Measurements from ENCODE around the gene PRAMEF10. TPM values are rescaled to one million over a fixed set of nuclear protein-coding genes. Genes with fewer than 3 reads are reported as not detected.
"Not testable (repeated sequence)": the region's sequence is repeated elsewhere in the genome, so short reads cannot be mapped to it uniquely, and the experiment has no call there.

PRAMEF10 gene, protein sequence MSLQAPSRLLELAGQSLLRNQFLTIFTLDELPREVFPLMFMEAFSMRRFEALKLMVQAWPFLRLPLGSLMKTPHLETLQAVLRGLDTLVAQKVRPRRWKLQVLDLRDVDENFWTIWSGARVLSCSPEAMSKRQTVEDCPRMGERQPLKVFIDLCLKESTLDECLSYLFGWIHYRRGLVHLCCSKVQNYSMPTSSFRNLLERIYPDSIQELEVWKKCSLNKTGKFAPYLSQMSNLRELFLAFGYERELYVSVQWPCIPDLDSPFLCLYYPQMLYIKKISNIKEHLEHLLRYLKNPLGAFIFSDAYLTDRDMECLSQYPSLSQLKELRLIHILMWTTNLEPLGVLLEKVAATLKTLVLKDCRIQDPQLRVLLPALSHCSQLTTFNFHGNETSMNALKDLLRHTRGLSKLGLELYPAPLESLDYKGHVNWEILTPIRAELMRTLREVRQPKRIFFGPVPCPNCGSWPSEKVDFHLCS
- polyA plus RNA-seq (2012; ENCODE audit: insufficient read depth, insufficient read length), result not detected

- not testable (repeated sequence) for DNase-seq (ENCODE audit: low read depth, low spot score); H3K4me3 ChIP-seq (ENCODE audit: low read length)
These were observed at the start of gene PRAMEF10 for GRCh38 chr1:12898170-12898569. PRAMEF10 (minus strand) TSS chr1:12898270; CDS start chr1:12895847, 2,423 bp downstream.

DNA sequence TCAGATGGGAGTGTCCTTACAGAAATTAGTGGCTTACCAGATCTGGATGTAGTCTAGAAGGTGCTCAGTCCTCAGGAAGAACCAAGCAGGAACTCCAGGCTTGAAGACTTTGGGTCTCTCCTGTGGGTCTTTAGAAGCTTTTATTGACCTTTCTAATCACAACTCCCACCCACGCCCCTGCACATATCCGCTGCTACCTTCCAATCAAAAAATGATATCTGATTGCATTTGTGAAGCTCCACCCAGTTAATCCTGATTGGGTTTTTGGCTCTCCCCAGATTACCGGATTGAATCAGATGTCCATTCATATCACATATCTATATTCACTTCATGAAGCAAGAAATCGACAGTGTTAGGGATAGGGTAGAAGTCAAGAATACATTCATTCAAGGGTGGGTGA, 49.4 kb upstream of the PRAMEF10 start, which contains the start of gene PRAMEF6:
TSS of gene PRAMEF6 (minus strand) at position 101 of the 400 bp plus-strand sequence. CDS start 5,062 bp downstream, outside the sequence.
- H3K4me3 ChIP-seq (ENCODE audit: low read length); DNase-seq (ENCODE audit: low read depth, low spot score): not testable (repeated sequence)

DNA sequence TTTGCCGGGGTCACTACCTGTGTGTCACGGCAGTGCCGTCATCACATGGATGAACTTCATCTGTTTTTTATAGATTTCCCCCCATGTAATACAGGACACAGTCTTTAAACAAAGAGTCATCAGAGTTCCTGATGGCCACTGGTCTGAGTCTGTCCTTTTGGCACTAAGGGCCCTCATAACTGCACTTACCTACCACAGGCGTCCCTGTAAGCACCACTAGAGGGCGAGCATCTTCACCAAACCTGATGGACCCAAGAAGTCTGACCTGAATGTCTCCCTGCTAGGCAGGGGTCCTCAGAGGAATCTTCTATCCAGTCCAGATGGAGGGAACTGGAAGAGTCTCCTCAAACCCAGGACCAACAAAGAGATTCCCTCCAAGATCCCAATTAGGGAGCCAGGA, 26.3 kb upstream of the PRAMEF10 start:
- not testable (repeated sequence) for DNase-seq (ENCODE audit: low read depth, low spot score); H3K4me3 ChIP-seq (ENCODE audit: low read length)

GRCh38 chr1:12921749-12922148, 23.7 kb upstream of the PRAMEF10 start:
- not testable (repeated sequence) for H3K4me3 ChIP-seq (ENCODE audit: low read length); DNase-seq (ENCODE audit: low read depth, low spot score)

- DNase-seq (ENCODE audit: low read depth, low spot score); H3K4me3 ChIP-seq (ENCODE audit: low read length): not testable (repeated sequence)
These were observed 18.2 kb upstream of the PRAMEF10 start, which contains the start of gene PRAMEF7 for GRCh38 chr1:12916310-12916709. PRAMEF7 (plus strand) TSS chr1:12916610; CDS start chr1:12917693, 1,083 bp downstream.

DNA sequence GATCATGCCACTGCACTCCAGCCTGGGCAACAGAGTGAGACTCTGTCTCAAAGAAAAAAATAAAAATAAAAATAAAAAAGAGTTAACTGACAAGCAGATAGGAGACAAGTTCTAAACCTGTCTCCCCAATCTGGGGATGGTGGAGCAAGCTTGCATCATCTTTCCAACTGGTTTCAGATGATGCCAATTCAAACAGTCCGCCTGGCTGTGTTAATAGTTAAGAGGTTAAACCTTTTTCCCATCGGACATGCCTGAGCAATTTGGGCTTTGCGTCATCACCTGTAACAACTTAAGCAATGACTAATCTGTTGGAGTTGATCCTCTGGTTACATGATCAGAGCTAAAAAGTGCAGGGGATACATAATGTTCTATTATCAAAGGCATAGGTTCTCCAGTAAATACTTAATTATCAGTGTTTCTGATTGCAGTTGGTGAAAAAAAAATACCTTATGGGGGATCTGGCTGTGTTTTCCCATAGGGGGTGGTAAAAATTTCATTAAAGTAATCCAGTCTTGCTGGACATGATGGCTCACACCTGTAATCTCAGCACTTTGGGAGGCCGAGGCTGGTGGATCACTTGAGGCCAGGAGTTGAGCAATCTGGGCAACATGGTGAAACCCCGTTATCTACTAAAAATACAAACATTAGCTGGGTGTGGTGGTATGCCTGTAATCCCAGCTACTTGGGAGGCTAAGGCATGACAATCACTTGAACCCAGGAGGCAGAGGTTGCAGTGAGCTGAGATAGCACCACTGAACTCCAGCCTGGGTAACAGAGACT, 5.9 kb upstream of the PRAMEF10 start:
- H3K4me3 ChIP-seq (ENCODE audit: low read length); DNase-seq (ENCODE audit: low read depth, low spot score): not testable (repeated sequence)

DNA sequence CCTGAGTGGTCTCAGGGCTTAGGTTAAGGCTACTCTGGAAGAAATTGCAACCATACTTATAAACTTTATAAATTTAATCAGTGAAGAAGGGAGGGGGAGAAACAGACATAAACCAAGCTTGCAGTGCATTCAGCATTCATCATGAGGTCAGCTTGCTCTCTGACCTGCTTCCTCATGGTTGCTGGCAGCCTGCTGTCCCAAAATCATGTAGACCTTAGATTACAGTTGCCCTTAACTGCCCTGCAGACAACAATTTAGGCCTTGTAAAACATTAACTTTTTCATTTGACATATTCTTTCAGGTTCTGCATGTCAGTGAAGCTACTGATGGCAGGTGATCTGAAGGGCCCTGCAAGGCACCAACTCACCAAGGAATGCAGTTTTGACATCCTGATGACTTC, 1.1 kb upstream of the PRAMEF10 start:
- not testable (repeated sequence) for DNase-seq (ENCODE audit: low read depth, low spot score); H3K4me3 ChIP-seq (ENCODE audit: low read length)

DNA sequence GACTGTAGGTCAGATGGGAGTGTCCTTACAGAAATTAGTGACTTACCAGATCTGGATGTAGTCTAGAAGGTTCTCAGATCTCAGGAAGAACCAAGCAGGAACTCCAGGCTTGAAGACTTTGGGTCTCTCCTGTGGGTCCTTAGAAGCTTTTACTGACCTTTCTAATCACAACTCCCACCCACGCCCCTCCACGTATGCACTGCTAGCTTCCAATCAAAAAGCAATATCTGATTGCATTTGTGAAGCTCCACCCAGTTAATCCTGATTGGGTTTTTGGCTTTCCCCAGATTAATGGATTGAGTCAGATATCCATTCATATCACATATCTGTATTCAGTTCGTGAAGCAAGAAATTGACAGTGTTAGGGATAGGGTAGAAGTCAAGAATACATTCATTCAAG, 12.0 kb downstream of the PRAMEF10 start, which contains the start of gene PRAMEF4:
TSS of gene PRAMEF4 (minus strand) at position 101 of the 400 bp plus-strand sequence. CDS start 2,807 bp downstream, outside the sequence.
- not testable (repeated sequence) for H3K4me3 ChIP-seq (ENCODE audit: low read length); DNase-seq (ENCODE audit: low read depth, low spot score)

DNA sequence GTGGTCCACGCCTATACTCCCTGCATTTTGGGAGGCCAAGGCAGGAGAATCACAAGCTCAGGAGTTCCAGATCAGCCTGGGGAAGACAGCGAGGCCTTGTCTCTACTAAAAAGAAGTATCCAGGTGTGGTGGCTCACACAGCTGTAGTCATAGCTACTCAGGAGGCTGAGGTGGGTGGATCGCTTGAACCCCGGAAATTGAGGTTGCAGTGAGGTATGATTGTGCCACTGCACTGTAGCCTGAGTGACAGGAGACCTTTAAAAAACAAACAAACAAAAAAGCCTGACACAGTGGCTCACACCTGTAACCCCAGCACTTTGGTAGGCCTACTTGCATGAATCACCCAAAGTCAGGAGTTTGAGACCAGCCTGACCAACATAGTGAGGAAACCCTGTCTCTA, 19.6 kb downstream of the PRAMEF10 start:
- not testable (repeated sequence) for H3K4me3 ChIP-seq (ENCODE audit: low read length)
- DNase-seq (ENCODE audit: low read depth, low spot score), result peak; percentile 1

- H3K4me3 ChIP-seq (ENCODE audit: low read length); DNase-seq (ENCODE audit: low read depth, low spot score): not testable (repeated sequence)
These were observed 34.8 kb downstream of the PRAMEF10 start for GRCh38 chr1:12863131-12863880.

DNA sequence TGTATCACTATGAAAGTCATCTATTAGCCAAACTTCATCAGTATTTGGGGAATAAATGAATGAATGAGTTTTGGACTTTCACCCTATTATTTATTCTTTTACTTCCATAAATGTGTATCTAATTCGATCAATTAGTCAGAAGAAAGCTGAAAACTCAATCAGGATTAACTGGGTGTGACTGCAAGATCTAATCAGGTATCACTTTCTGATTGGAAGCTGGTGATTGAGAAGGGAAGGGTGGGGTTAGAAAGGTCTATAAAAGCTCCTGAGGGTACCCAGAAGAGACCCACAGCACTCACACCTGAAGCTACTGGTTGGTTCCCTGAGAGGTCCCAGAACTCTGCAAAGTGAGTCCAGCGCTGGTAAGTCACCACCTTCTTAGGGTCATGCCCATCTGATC, 41.3 kb downstream of the PRAMEF10 start, which contains the start of gene PRAMEF2:
TSS of gene PRAMEF2 (plus strand) at position 301 of the 400 bp plus-strand sequence. CDS start 1,924 bp downstream, outside the sequence.
- not testable (repeated sequence) for DNase-seq (ENCODE audit: low read depth, low spot score); H3K4me3 ChIP-seq (ENCODE audit: low read length)

DNA sequence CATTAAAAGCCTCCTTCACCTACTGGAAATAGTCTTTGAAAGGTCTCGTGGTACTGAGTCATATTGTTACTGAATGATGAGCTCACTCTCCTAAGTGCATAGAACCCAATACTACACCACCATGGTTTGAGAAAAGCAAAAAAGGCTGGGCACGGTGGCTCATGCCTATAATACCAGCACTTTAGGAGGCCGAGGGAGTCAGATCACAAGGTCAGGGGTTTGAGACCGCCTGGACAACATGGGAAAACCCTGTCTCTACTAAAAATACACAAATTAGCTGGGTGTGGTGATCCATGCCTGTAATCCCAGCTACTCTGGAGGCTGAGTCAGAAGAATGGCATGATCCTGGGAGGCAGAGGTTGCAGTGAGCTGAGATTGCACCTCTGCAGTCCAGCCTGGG, 46.3 kb downstream of the PRAMEF10 start:
- no peak for DNase-seq (ENCODE audit: low read depth, low spot score)

GRCh38 chr1:12848620-12849019, 49.5 kb downstream of the PRAMEF10 start, which contains the start of gene HNRNPCL1:
HNRNPCL1 (minus strand) TSS chr1:12848720; CDS start chr1:12848289, 431 bp downstream.
- not testable (repeated sequence) for DNase-seq (ENCODE audit: low read depth, low spot score); H3K4me3 ChIP-seq (ENCODE audit: low read length)

More for the DNA sequence above, 46.3 kb downstream of the PRAMEF10 start:
- H3K4me3 ChIP-seq (ENCODE audit: low read length), result no peak overlapping the region

Measured in Jurkat, Clone E6-1 (cell line).